Hepatocyte (in vitro differentiated cells): ENCODE measurements around the gene GPR152. TPM values are rescaled to one million over a fixed set of nuclear protein-coding genes. Genes with fewer than 3 reads are reported as not detected.

Source experiments
- DNase-seq: peaks from one replicate; pipeline ENCODE4 v3.0.0-alpha.2; 2016; ENCODE audit warnings: low spot score
- H2AFZ ChIP-seq: fragments of 200-600 bp; sonication (generic); 2 replicates; pipeline ENCODE4 v1.6.0; 2016; ENCODE audit warnings: antibody characterized with exemption, mild to moderate bottlenecking
- H3K27ac ChIP-seq: fragments of 200-600 bp; sonication (generic); 2 replicates; pipeline ENCODE4 v1.5.1; 2016; ENCODE audit warnings: mild to moderate bottlenecking
- H3K27me3 ChIP-seq: fragments of 200-600 bp; sonication (generic); 2 replicates; pipeline ENCODE4 v1.6.1; 2016
- H3K36me3 ChIP-seq: fragments of 200-600 bp; sonication (generic); replicated peaks from 2 replicates; pipeline ENCODE4 v1.5.1; 2016; ENCODE audit warnings: low read depth; ENCODE audit not compliant: insufficient read depth
- H3K4me1 ChIP-seq: fragments of 200-600 bp; sonication (generic); 2 replicates; pipeline ENCODE4 v1.5.1; 2016; ENCODE audit warnings: mild to moderate bottlenecking, moderate library complexity; ENCODE audit not compliant: insufficient read depth
- H3K4me2 ChIP-seq: fragments of 200-600 bp; sonication (generic); 2 replicates; pipeline ENCODE4 v1.6.0; 2016
- H3K4me3 ChIP-seq: fragments of 200-600 bp; sonication (generic); 2 replicates; pipeline ENCODE4 v1.5.1; 2016; ENCODE audit warnings: mild to moderate bottlenecking
- H3K79me2 ChIP-seq: fragments of 200-600 bp; sonication (generic); 2 replicates; pipeline ENCODE4 v1.6.0; 2017; ENCODE audit warnings: mild to moderate bottlenecking
- H3K9me2 ChIP-seq: fragments of 200-600 bp; sonication (generic); replicated peaks from 2 replicates; pipeline ENCODE4 v1.6.0; 2017; ENCODE audit warnings: mild to moderate bottlenecking; ENCODE audit not compliant: insufficient read depth
- H3K9me3 ChIP-seq: fragments of 200-600 bp; sonication (generic); 2 replicates; pipeline ENCODE4 v1.5.1; 2016; ENCODE audit warnings: low read depth, mild to moderate bottlenecking
- H4K20me1 ChIP-seq: fragments of 200-600 bp; sonication (generic); 2 replicates; pipeline ENCODE4 v1.6.0; 2016; ENCODE audit warnings: mild to moderate bottlenecking; ENCODE audit not compliant: insufficient read depth, poor library complexity, severe bottlenecking
- EZH2 ChIP-seq: fragments of 200-600 bp; sonication (generic); IDR thresholded peaks from 2 replicates; pipeline ENCODE4 v1.6.1; 2016; ENCODE audit warnings: antibody characterized with exemption, mild to moderate bottlenecking, borderline replicate concordance
- EZH2phosphoT487 ChIP-seq: fragments of 200-600 bp; sonication (generic); IDR thresholded peaks from one replicate; pipeline ENCODE4 v1.6.1; 2018; ENCODE audit warnings: antibody characterized with exemption, mild to moderate bottlenecking, low read depth, moderate library complexity; ENCODE audit not compliant: unreplicated experiment, severe bottlenecking
- WGBS: methylation state at CpG from one replicate; pipeline ENCODE4 v1.1.6; 2016; ENCODE audit warnings: low lambda C conversion rate; ENCODE audit errors: missing lambda C conversion rate; 5-methylcytosine and 5-hydroxymethylcytosine counted together
- polyA plus RNA-seq: library from polyadenylated mRNA; unstranded; fragments of >200 nt; fragmentation: Nextera tagmentation; extraction: Ambion mirVana; gene quantifications from 2 replicates; pipeline ENCODE4 v1.2.1, GENCODE V29; 2016
- total RNA-seq: library from RNA; depleted of rRNA; stranded (reverse); fragments of >200 nt; gene quantifications from 2 replicates; pipeline ENCODE4 v1.2.3, GENCODE V29; 2014
- TF ChIP-seq, protein P1 (sequence below): fragments of 200-600 bp; sonication (generic); IDR thresholded peaks from 2 replicates; pipeline ENCODE4 v1.5.1; 2016; ENCODE audit warnings: antibody characterized with exemption, mild to moderate bottlenecking; ENCODE audit not compliant: poor library complexity

Gene GPR152
- total and polyA plus RNA-seq, 2 experiments from 2014 or later, result not detected

GRCh38 chr11:67433536-67434394 is 18.8 kb downstream of the GPR152 start:
- 92% methylated on average over 22 of the region's 22 CpGs for WGBS
- H3K9me2 ChIP-seq, result no peaks in the 10 kb centered on the region
- TF ChIP-seq EZH2 (no peak), EZH2phosphoT487 (no peak)
- TF ChIP-seq, protein P1, sequence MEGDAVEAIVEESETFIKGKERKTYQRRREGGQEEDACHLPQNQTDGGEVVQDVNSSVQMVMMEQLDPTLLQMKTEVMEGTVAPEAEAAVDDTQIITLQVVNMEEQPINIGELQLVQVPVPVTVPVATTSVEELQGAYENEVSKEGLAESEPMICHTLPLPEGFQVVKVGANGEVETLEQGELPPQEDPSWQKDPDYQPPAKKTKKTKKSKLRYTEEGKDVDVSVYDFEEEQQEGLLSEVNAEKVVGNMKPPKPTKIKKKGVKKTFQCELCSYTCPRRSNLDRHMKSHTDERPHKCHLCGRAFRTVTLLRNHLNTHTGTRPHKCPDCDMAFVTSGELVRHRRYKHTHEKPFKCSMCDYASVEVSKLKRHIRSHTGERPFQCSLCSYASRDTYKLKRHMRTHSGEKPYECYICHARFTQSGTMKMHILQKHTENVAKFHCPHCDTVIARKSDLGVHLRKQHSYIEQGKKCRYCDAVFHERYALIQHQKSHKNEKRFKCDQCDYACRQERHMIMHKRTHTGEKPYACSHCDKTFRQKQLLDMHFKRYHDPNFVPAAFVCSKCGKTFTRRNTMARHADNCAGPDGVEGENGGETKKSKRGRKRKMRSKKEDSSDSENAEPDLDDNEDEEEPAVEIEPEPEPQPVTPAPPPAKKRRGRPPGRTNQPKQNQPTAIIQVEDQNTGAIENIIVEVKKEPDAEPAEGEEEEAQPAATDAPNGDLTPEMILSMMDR, result no peak

DNA sequence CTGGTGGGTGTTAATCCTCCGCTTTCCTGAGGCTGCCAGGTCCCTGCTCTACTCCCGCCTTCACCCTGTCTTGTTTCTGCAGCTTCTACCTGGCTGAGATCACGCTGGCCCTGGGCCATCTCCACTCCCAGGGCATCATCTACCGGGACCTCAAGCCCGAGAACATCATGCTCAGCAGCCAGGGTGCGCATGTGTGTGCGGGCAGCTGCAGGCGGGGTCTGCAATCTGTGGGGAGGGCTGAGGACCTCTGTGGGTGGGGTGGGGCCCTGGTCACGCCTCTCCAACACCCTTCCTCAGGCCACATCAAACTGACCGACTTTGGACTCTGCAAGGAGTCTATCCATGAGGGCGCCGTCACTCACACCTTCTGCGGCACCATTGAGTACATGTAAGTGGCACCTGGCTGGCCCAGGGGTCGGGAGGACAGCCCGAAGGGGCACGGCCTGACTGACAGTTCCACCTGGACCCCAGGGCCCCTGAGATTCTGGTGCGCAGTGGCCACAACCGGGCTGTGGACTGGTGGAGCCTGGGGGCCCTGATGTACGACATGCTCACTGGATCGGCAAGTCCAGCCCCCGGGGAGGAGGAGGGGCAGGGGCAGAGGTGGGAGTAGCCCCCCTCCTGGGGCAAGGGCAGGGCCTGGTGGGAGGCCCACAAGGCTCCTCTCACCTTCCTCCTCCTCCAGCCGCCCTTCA is 19.7 kb downstream of the GPR152 start:
- TF ChIP-seq EZH2 (no peak), EZH2phosphoT487 (no peak)
- TF ChIP-seq, protein P1, result no peak
- no peak for DNase-seq
- Histone ChIP-seq H3K4me3 (no peak overlapping the region), H3K9me3 (no peaks in the 10 kb centered on the region), H2AFZ (no peak overlapping the region), H3K36me3 (no peaks in the 10 kb centered on the region), H3K79me2 (peaks cover 24% of the 10 kb centered on the region), H3K4me2 (no peak overlapping the region), H4K20me1 (no peaks in the 10 kb centered on the region), H3K27me3 (no peaks in the 10 kb centered on the region), H3K9me2 (no peaks in the 10 kb centered on the region), H3K4me1 (peaks cover 7% of the 10 kb centered on the region), H3K27ac (no peak overlapping the region)
- WGBS, result 97% methylated on average over 22 of the region's 22 CpGs

More at GRCh38 chr11:67433536-67434394, 18.8 kb downstream of the GPR152 start:
- Histone ChIP-seq H3K9me3 (no peaks in the 10 kb centered on the region), H3K4me1 (peaks cover 7% of the 10 kb centered on the region), H3K79me2 (peaks cover 20% of the 10 kb centered on the region), H3K27me3 (no peaks in the 10 kb centered on the region), H3K4me3 (no peak overlapping the region), H3K27ac (no peak overlapping the region), H3K4me2 (no peak overlapping the region), H4K20me1 (no peaks in the 10 kb centered on the region), H2AFZ (no peak overlapping the region), H3K36me3 (no peaks in the 10 kb centered on the region)
- DNase-seq, result no peak

DNA sequence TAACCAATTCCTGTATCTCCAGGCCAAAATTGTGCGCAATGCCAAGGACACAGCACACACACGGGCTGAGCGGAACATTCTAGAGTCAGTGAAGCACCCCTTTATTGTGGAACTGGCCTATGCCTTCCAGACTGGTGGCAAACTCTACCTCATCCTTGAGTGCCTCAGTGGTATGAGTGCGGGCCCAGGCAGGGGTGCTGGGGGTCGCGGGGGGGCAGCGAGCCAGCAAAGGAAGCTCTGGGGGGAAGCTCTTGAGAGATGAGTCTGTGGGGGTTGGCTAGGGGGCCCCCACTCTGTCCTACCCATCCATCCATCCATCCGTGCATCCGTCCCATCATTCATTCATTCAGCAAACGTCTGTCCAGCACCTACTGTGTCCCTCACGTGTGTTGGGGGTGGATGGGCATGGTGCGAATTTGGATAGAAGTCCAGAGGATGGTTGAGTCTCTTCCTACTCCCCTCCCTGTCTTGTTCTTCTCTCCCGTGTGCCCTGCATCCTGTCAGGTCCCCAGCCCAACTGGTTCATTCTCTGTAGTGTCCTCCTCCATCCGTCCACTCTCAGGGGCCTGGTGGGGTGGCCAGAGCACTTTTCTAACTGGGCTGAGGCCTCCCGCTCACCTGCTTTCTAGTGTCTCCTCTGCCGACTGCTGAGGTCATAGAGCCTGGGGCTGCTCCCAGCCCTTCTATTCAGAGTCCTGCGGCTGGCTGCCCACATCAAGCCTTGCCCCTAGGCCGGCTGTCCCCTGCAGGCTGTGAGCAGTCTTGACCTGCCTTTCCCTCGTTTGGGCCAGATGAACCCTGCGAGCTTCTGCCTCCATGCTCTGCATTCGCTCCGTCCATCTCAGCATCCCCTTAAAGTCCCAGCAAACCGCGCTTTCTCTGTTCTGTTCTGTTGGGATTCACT is 20.9 kb downstream of the GPR152 start:
- H3K4me3 ChIP-seq, result no peak overlapping the region
- no peaks in the 10 kb centered on the region for H3K9me2 ChIP-seq
- TF ChIP-seq EZH2phosphoT487, result no peak
- TF ChIP-seq, protein P1, result no peak
- no peak for TF ChIP-seq EZH2
- H3K4me1 ChIP-seq, result peaks cover 10% of the 10 kb centered on the region
- H3K27ac ChIP-seq, result no peak overlapping the region
- no peaks in the 10 kb centered on the region for H3K27me3 ChIP-seq
- no peaks in the 10 kb centered on the region for H3K9me3 ChIP-seq
- no peaks in the 10 kb centered on the region for H4K20me1 ChIP-seq
- WGBS, result 97% methylated on average over 24 of the region's 24 CpGs
- no peak overlapping the region for H3K4me2 ChIP-seq
- H3K79me2 ChIP-seq, result peaks cover 24% of the 10 kb centered on the region
- DNase-seq, result no peak
- H3K36me3 ChIP-seq, result no peaks in the 10 kb centered on the region
- no peak overlapping the region for H2AFZ ChIP-seq
